HG02623 (cell line): ENCODE results near the gene MTUS2.
"Not testable (repeated sequence)": the region's sequence is repeated elsewhere in the genome, so short reads cannot be mapped to it uniquely, and the experiment has no call there.

Experiments used
- ATAC-seq: cut with Tn5 transposase; IDR thresholded peaks from one replicate; pipeline ENCODE4 v1.9.1; 2021; ENCODE audit warnings: moderate library complexity; ENCODE audit not compliant: unreplicated experiment

Gene MTUS2

GRCh38 chr13:29294821-29295220 is 474.7 kb downstream of the MTUS2 start:
- no peak for ATAC-seq

- no peak for ATAC-seq
Measured at GRCh38 chr13:29301027-29301426, 480.9 kb downstream of the MTUS2 start.

- no peak for ATAC-seq
Measured at GRCh38 chr13:29304148-29304547, 484.0 kb downstream of the MTUS2 start.

- no peak for ATAC-seq
Measured at GRCh38 chr13:29310806-29311205, 490.7 kb downstream of the MTUS2 start.

- no peak for ATAC-seq
Measured at GRCh38 chr13:29315847-29316246, 495.7 kb downstream of the MTUS2 start.

- no peak for ATAC-seq
Measured at GRCh38 chr13:29317828-29318227, 497.7 kb downstream of the MTUS2 start.

- ATAC-seq, result no peak
Measured at GRCh38 chr13:29318741-29319140, 498.6 kb downstream of the MTUS2 start.

- no peak for ATAC-seq
Measured at GRCh38 chr13:29319451-29319850, 499.3 kb downstream of the MTUS2 start.

- no peak for ATAC-seq
Measured at GRCh38 chr13:29323954-29324353, 503.8 kb downstream of the MTUS2 start.

GRCh38 chr13:29324601-29325000 is 504.5 kb downstream of the MTUS2 start:
- no peak for ATAC-seq

- ATAC-seq, result no peak
Measured at GRCh38 chr13:29328501-29328900, 508.4 kb downstream of the MTUS2 start.

GRCh38 chr13:29336356-29336755 is 516.2 kb downstream of the MTUS2 start:
- no peak for ATAC-seq

GRCh38 chr13:29339386-29340272 is 519.5 kb downstream of the MTUS2 start:
- ATAC-seq, result no peak

- not testable (repeated sequence) for ATAC-seq
Measured at GRCh38 chr13:29345860-29346582, 525.9 kb downstream of the MTUS2 start.

- no peak for ATAC-seq
Measured at GRCh38 chr13:29355029-29355428, 534.9 kb downstream of the MTUS2 start.

- ATAC-seq, result no peak
Measured at GRCh38 chr13:29359181-29359580, 539.0 kb downstream of the MTUS2 start.

- ATAC-seq, result no peak
Measured at GRCh38 chr13:29361716-29362115, 541.6 kb downstream of the MTUS2 start.

- peak; percentile 92 for ATAC-seq
Measured at GRCh38 chr13:29362849-29363604, 542.9 kb downstream of the MTUS2 start.

GRCh38 chr13:29369060-29369743 is 549.1 kb downstream of the MTUS2 start:
- no peak for ATAC-seq

- no peak for ATAC-seq
Measured at GRCh38 chr13:29379281-29379680, 559.1 kb downstream of the MTUS2 start.

- ATAC-seq, result no peak
Measured at GRCh38 chr13:29379865-29380264, 559.7 kb downstream of the MTUS2 start.
